HG03108 (cell line): ENCODE measurements around the gene GCG.

Experiments used
- ATAC-seq: cut with Tn5 transposase; IDR thresholded peaks from one replicate; pipeline ENCODE4 v1.9.1; 2021; ENCODE audit warnings: moderate library complexity; ENCODE audit not compliant: unreplicated experiment

The GCG gene

GRCh38 chr2:162152147-162152546 is at the start of gene GCG:
GCG (minus strand) TSS chr2:162152247; CDS start chr2:162149178, 3,069 bp downstream.
- ATAC-seq = no peak

GRCh38 chr2:162200636-162201035 is 48.6 kb upstream of the GCG start:
- ATAC-seq = no peak

- no peak for ATAC-seq
Measured at GRCh38 chr2:162199913-162200312, 47.9 kb upstream of the GCG start.

- ATAC-seq = no peak
Measured at GRCh38 chr2:162198239-162198638, 46.2 kb upstream of the GCG start.

- ATAC-seq = no peak
Measured at GRCh38 chr2:162197069-162197825, 45.2 kb upstream of the GCG start.

GRCh38 chr2:162196638-162197037 is 44.6 kb upstream of the GCG start:
- no peak for ATAC-seq

- ATAC-seq = no peak
Measured at GRCh38 chr2:162188451-162188850, 36.4 kb upstream of the GCG start.

GRCh38 chr2:162185541-162186232 is 33.6 kb upstream of the GCG start:
- no peak for ATAC-seq

GRCh38 chr2:162184821-162185450 is 32.9 kb upstream of the GCG start:
- no peak for ATAC-seq

- ATAC-seq = no peak
Measured at GRCh38 chr2:162184359-162184758, 32.3 kb upstream of the GCG start.

- ATAC-seq = no peak
Measured at GRCh38 chr2:162182395-162182794, 30.3 kb upstream of the GCG start.

- no peak for ATAC-seq
Measured at GRCh38 chr2:162177301-162177700, 25.3 kb upstream of the GCG start.

GRCh38 chr2:162175714-162176113 is 23.7 kb upstream of the GCG start:
- no peak for ATAC-seq

GRCh38 chr2:162174746-162175145 is 22.7 kb upstream of the GCG start:
- no peak for ATAC-seq

GRCh38 chr2:162172802-162173370 is 20.8 kb upstream of the GCG start:
- no peak for ATAC-seq

GRCh38 chr2:162166745-162167144 is 14.7 kb upstream of the GCG start:
- no peak for ATAC-seq

- ATAC-seq = no peak
Measured at GRCh38 chr2:162166174-162166573, 14.1 kb upstream of the GCG start.

GRCh38 chr2:162164802-162165201 is 12.8 kb upstream of the GCG start:
- no peak for ATAC-seq

GRCh38 chr2:162159446-162159845 is 7.4 kb upstream of the GCG start:
- no peak for ATAC-seq

- no peak for ATAC-seq
Measured at GRCh38 chr2:162156149-162156548, 4.1 kb upstream of the GCG start.

GRCh38 chr2:162155093-162155492 is 3.0 kb upstream of the GCG start:
- no peak for ATAC-seq
